GM18520 (cell line): ENCODE results near the gene CTSC.
"Not testable (repeated sequence)": the region's sequence is repeated elsewhere in the genome, so short reads cannot be mapped to it uniquely, and the experiment has no call there.

Experiments
- ATAC-seq: cut with Tn5 transposase; IDR thresholded peaks from one replicate; pipeline ENCODE4 v1.9.1; 2021; ENCODE audit not compliant: unreplicated experiment

Gene CTSC

GRCh38 chr11:88353386-88353785 lies 15.8 kb upstream of the CTSC start:
- ATAC-seq, result no peak

GRCh38 chr11:88352139-88352538 lies 14.6 kb upstream of the CTSC start:
- ATAC-seq, result no peak

- no peak for ATAC-seq
Observed at GRCh38 chr11:88348870-88349269, 11.3 kb upstream of the CTSC start.

DNA sequence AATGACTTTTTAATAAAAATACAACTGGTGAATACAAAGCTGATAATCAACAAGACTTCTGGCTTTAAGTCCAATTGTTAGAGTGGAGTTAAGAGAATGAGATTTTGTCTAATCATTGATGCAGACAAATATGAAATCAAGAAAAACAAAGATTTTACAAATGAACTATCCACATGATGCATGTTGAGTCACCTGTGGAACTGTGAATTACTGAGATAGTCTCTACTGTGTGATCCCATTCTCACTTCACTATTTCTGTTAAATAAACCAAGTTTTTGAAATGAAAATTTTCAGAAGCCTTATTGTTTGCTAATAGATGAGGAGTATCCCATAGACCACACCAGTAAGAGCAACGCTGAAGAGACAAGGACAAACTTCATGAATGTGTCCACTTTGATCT lies 8.4 kb upstream of the CTSC start:
- no peak for ATAC-seq

- no peak for ATAC-seq
Observed at GRCh38 chr11:88345408-88345807, 7.9 kb upstream of the CTSC start.

DNA sequence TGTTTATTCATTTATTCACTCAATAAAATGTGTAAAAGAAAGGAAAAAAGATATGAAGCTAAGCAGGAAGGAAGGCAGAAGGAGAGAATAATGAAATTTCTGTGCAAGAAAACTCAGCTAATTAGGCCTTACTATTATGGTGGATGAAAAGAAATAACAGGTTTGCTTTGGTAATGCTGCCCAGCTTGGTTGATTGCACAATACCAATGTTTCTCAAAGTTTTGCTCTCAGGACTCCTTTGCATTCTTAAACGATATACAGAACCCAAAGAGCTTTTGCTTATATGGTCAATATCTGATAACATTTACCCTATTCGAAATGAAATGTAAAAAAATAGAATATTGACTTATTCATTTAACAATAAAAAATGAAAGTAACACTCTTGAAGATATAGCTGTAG lies 7.3 kb upstream of the CTSC start:
- no peak for ATAC-seq

DNA sequence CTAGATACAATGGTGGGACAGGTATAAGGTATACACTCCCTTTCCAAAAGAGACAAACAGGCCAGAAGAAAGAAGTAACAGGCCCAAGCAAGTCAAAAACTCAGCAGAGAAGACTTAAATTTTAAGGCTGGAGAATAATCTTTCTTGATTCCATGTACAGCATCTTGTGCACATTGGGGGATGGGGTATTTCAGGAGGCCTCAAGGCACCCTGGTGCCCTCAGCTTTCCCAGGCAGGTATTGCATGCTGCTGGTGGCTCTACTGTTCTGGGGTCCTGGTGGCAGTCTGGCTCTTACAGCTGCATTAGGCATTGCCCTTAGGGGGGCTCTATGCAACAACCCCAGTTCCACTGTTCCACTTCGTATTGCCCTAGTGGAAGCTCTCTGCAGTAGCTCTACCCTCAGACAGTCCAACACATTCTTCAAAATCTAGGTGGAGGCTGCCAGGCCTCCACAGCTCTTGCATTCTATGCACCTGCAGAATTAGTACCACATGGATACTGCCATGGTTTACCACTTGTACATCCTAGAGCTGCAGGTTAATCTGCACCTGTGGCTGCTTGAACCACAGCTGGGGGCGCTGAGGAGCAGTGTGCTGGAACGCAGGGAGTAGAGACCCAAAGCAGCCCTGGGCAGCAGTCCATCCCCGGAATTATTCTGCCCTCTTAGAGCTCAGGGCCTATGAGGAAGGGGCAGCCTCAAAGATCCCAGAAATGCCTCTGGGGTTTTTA lies 4.2 kb upstream of the CTSC start:
- ATAC-seq, result no peak

DNA sequence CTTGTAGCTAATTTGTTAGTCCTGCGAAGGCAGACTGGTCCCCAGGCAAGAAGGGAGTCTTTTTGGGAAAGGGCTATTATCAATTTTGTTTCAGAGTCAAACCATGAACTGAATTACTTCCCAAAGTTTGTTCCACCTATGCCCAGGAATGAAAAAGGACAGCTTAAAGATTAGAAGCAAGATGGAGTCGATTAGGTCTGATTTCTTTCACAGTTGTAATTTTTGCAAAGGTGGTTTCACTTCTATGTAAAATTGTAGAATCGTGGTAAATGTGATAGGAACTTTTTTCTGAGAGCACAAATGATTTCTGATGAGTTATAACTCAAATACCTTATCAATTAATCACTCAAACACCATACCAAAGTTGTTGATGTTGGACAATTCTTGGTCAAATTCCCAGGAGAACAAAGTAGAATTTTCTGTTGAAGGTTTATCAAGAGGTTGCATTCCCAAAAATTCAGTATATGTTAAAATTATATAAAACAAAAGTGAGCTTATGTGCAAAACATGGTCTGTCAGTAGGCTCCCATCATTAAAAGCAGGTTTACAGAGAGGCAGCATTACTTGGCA lies 2.9 kb upstream of the CTSC start:
- ATAC-seq, result no peak

DNA sequence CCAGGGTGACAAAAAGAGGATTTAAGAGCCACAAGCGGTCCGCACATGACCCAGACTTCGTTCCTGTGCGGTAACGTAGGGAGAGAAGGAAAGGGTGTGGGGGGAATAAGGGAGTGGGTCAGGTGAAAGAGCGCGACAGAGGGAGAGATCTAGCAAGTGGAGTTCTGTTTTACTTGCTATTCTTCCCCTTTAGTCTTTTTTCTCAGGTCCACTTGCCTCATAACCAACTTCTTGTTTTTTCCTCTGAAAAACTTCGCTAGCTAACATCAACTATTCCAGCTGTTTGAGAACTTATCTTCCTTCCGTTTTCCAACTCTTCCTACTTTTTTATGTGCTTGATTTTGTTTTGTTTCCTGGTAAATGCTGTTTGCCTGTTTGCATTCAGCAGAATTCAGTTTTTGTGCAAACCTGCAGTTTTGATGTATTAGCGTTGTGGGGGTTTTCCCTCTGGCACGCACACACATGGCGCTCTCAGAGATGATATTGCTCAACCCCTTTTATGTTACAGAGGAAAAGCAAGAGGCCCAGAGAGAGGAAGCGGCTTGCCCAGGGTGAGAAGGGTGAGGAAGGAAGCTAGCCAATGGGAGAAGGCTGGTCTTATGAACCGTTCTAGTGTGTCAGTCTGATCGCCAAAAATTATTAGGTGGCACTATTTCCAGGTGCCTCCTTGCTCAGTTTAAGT lies 592 bp upstream of the CTSC start:
- ATAC-seq, result no peak

- no peak for ATAC-seq
Observed at GRCh38 chr11:88335284-88335683, 2.3 kb downstream of the CTSC start.

GRCh38 chr11:88333862-88334261 lies 3.7 kb downstream of the CTSC start:
- no peak for ATAC-seq

GRCh38 chr11:88332851-88333250 lies 4.7 kb downstream of the CTSC start:
- ATAC-seq, result no peak

DNA sequence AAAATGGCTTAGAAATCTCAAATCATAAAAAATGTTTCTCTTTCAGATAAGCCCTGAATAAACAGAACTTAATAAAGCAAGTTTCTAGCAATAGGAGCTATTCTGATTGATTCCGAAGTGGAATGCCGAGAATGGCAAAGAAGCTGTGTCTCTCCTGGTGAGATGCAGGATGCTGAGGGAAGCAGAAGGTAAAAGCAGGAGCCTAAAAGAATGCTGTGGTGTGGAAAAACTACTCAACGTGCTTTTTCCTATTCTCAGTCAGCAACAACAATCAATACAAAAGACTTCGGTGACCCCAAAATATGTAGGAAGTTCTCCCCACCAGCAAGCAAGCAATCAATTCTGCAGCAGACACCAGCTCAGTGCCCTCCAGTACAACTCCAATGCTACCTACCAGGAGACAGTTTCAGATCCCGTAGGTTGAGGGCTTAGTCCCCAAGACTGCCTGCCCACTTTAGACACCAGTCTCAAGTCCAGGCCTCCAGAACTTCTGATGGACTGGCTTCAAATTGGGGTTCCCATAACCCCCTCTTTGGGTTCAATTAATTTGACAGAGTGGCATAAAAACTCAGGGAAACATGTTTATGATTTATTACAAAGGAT lies 6.6 kb downstream of the CTSC start:
- no peak for ATAC-seq

- ATAC-seq, result no peak
Observed at GRCh38 chr11:88329563-88330250, 7.8 kb downstream of the CTSC start.

DNA sequence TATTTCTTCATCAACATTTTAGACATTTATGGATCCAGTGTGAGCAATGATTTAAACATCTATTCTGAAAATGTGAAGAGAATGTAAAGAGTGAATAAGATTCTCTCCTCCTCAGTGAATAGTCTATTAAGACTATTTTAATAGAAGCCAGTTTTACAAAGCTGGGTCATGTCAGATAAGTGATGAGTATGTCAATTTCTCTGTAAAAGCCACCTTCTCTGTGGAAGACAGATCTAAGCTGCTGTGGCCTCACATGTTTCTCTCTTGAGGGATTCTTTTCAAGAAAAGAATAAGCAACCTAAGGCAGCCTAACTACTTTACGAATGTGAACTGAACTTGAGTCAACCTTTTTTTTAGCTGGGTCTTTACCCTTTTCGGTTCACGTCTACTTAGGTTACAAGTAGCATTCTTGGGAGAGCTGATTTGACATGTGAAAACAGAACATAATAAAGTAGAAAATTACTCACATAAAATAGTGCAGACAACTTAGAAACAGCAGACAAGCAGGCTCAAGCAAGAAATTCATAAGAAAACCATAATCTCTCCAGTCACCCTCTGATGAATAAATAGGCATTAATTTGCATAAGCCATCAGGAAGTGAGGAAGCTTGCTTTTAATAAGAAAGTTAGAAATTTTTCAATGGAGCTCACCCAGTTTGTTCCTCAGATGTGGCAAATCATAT lies 9.9 kb downstream of the CTSC start:
- ATAC-seq, result no peak

GRCh38 chr11:88327061-88327460 lies 10.5 kb downstream of the CTSC start:
- no peak for ATAC-seq

DNA sequence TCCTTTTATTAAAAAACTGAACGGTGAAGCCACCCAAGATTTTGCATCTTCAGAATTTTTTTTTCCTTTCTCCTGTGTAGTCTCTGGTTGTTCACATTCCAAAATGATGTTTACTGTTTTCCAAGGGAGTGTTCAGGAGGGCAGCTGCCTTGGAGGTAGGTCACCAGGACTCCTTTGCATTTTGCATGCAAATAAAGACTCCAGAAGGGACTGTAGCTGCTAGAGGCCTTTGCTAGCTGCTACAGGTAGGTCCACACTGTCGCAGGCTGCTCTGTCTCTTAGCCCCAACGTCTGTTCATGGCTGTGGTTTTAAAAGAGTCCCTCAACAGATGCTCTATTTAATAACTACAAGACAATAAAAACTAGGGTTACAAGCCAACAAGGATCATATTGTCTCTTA lies 11.4 kb downstream of the CTSC start:
- ATAC-seq, result no peak

- ATAC-seq, result no peak
Observed at GRCh38 chr11:88324562-88325345, 12.8 kb downstream of the CTSC start.

DNA sequence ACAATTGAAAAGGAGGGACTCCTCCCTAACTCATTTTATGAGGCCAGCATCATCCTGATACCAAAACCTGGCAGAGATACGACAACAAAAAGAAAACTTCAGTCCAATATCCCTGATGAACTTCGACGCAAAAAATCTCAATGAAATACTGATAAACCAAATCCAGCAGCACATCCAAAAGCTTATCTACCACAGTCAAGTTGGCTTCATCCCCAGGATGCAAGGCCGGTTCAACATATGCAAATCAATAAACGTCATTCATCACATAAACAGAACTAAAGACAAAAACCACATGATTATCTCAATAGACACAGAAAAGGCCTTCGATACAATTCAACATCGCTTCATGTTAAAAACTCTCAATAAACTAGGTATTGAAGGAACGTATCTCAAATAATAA lies 14.7 kb downstream of the CTSC start:
- not testable (repeated sequence) for ATAC-seq

DNA sequence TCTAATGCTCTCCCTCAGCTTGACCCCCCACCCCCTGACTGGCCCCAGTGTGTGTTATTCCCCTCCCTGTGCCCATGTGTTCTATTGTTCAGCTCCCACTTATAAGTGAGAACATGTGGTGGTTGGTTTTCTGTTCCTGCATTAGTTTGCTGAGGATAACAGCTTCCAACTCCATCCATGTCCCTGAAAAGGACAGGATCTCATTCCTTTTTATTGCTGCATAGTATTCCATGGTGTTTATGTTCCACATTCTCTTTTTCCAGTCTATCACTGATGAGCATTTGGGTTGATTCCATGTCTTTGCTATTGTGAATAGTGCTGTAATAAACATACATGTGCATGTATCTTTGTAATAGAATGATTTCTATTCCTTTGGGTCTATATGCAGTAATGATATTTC lies 16.1 kb downstream of the CTSC start:
- ATAC-seq, result not testable (repeated sequence)
